SK-N-MC (cell line): ENCODE measurements around the gene NGF.
A peak's percentile ranks its signal among the peaks of the same experiment; 100 is the strongest.
"Not testable (repeated sequence)": the region's sequence is repeated elsewhere in the genome, so short reads cannot be mapped to it uniquely, and the experiment has no call there.

ENCODE experiments used
- DNase-seq: peaks from one replicate; pipeline ENCODE4 v3.0.0-alpha.2; 2011; ENCODE audit warnings: low read depth, low spot score
- H3K27ac ChIP-seq: fragments of 200-600 bp; sonication (generic); 2 replicates; pipeline ENCODE4 v1.5.1; 2016; ENCODE audit warnings: mixed run types
- H3K36me3 ChIP-seq: fragments of 200-600 bp; sonication (generic); 2 replicates; pipeline ENCODE4 v1.6.1; 2017; ENCODE audit warnings: antibody characterized with exemption, low read length, mixed read lengths; ENCODE audit not compliant: insufficient read depth
- H3K4me3 ChIP-seq: fragments of 200-600 bp; sonication (generic); 2 replicates; pipeline ENCODE4 v1.5.1; 2016
- H3K9ac ChIP-seq: fragments of 200-600 bp; sonication (generic); 2 replicates; pipeline ENCODE4 v1.8.0; 2017; ENCODE audit warnings: mixed run types, mixed read lengths; ENCODE audit not compliant: insufficient read length
- H3K9me3 ChIP-seq: fragments of 200-600 bp; sonication (generic); 2 replicates; pipeline ENCODE4 v1.6.1; 2017; ENCODE audit warnings: low read depth, mild to moderate bottlenecking, antibody characterized with exemption, low read length, moderate library complexity, mixed read lengths
- EZH2 ChIP-seq: fragments of 200-600 bp; sonication (generic); IDR thresholded peaks from one replicate; pipeline ENCODE4 v1.6.1; 2017; ENCODE audit warnings: antibody characterized with exemption
- FOXP2 ChIP-seq: optimal IDR thresholded peaks from 2 replicates; pipeline ENCODE3; 2011; ENCODE audit warnings: mild to moderate bottlenecking, moderate library complexity; ENCODE audit not compliant: insufficient read depth; ENCODE audit errors: extremely low read length, control extremely low read depth
- POLR2AphosphoS5 ChIP-seq: IDR thresholded peaks from 2 replicates; pipeline ENCODE4 v1.6.1; 2012; ENCODE audit warnings: mild to moderate bottlenecking, low read depth, low read length, borderline replicate concordance

Gene NGF

DNA sequence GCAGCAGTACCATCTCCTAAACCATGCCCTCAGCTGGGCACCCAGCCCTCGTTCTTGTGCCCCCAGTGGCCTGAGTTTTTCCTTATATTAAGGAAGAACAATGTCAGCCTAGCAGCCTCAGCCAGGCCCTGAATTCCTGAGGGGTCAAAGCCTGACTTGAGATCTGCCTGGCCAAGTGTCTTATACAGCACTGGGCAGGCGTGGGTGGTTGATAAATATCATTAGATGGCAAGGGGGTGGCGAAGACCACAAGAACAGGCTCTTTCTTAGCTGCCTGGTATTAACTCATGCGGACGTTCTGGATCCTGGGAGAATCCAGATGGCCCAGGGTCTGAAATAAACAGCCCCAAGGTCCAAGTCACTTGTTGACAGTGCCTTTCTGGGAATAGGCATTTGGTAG, 18.3 kb downstream of the NGF start:
- H3K9me3 ChIP-seq = no peaks in the 10 kb centered on the region
- no peaks in the 10 kb centered on the region for H3K36me3 ChIP-seq
- no peak overlapping the region for H3K4me3 ChIP-seq
- TF ChIP-seq EZH2 (no peak), POLR2AphosphoS5 (no peak), FOXP2 (no peak)
- no peak overlapping the region for H3K9ac ChIP-seq
- DNase-seq = no peak
- no peak overlapping the region for H3K27ac ChIP-seq

DNA sequence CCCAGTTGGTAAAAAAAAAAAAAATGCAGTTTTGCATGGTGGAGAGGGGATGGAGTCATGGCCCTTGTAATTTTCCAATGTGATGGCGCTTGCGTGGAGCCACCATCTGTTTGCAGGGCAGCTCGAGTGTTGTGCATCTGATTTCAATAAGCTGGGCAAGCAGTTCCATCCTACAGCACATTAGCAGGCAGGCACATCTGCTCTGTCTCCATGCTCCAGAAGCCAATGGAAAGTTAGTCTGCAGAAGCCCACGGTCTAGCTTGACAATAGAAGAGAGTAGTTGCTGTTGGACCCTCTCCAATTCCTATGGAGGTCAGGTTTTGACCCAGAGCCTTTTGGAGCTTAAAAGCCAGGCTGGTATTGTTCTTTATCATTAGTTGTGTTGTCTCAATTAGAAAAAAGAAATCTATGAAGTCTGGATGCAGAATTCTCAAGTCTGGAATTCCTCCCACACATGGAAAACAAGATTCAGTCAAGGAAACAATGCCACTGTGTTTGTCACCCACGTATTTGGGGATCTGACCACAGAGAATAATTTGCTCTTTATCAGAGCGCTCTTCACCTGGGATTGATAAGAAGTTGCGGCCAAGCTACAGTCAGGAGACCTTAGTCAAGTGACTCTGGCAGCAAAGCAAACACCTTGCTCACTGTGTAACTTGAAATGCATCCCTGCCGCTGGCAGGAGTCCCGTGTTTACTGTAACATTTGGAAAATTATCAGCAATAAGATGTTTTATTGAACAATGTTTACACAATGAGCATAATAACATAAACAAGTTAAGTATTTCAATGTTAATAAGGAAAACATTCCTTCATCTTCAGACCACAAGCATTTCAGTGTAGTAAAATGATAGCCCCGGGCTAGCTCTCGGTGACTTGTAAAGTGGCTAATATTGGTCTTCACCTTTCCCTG, 20.7 kb downstream of the NGF start:
- TF ChIP-seq EZH2 (no peak), FOXP2 (no peak), POLR2AphosphoS5 (no peak)
- no peaks in the 10 kb centered on the region for H3K36me3 ChIP-seq
- DNase-seq = no peak
- no peak overlapping the region for H3K4me3 ChIP-seq
- H3K9me3 ChIP-seq = no peaks in the 10 kb centered on the region
- H3K27ac ChIP-seq = no peak overlapping the region
- H3K9ac ChIP-seq = no peak overlapping the region

DNA sequence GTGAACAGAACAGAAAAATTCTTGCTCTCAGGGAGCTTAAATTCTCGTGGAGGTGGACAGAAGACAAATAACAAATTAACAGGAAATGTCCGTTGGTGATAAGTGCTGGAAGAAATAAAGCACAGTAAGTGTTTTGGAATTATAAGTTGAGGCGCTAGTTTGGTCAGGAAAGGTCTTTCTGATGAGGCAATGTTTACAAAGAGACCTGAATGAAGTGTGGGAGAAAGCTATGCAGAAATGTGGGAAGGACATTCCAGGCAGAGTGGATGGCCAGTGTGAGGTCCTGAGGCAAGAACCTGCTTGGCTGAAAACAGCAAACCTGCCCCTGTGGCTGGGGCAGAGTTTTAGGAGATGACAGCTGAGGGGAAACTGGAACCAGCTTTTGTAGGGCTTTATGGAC, 23.3 kb downstream of the NGF start:
- no peak overlapping the region for H3K27ac ChIP-seq
- DNase-seq = no peak
- no peaks in the 10 kb centered on the region for H3K36me3 ChIP-seq
- no peak overlapping the region for H3K9ac ChIP-seq
- H3K4me3 ChIP-seq = no peak overlapping the region
- H3K9me3 ChIP-seq = no peaks in the 10 kb centered on the region
- TF ChIP-seq FOXP2 = no peak
- no peak for TF ChIP-seq EZH2
- TF ChIP-seq POLR2AphosphoS5 = no peak

DNA sequence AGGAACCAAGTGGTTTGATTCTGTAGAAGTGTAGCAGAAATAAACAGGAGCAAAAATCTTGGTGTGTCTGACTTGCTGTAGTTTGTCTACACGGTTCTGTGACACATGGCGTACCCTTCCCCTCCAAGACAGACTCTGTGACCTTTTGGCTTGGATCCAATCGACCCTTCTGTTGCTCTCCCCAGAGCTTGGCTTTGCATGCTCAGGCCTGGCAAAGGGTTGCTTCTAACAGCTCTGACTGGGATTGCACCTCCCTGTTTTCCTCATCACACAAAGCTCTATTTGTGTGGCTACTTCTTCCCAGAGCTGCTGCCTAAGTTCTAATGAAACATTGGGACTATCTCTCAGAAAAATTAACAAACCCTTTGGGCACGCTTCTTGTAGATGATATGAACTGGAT, 24.0 kb downstream of the NGF start:
- Histone ChIP-seq H3K4me3 (no peak overlapping the region), H3K9me3 (no peaks in the 10 kb centered on the region), H3K36me3 (no peaks in the 10 kb centered on the region), H3K9ac (no peak overlapping the region), H3K27ac (no peak overlapping the region)
- no peak for DNase-seq
- TF ChIP-seq EZH2 (no peak), FOXP2 (no peak), POLR2AphosphoS5 (no peak)

- Histone ChIP-seq H3K9ac (no peak overlapping the region), H3K4me3 (no peak overlapping the region), H3K27ac (no peak overlapping the region), H3K36me3 (no peaks in the 10 kb centered on the region), H3K9me3 (no peaks in the 10 kb centered on the region)
- DNase-seq = no peak
- no peak for TF ChIP-seq FOXP2
- no peak for TF ChIP-seq POLR2AphosphoS5
- no peak for TF ChIP-seq EZH2
These were observed 24.9 kb downstream of the NGF start for GRCh38 chr1:115313182-115313581.

GRCh38 chr1:115312742-115313141, 25.3 kb downstream of the NGF start:
- no peak overlapping the region for H3K27ac ChIP-seq
- DNase-seq = no peak
- no peaks in the 10 kb centered on the region for H3K36me3 ChIP-seq
- no peaks in the 10 kb centered on the region for H3K9me3 ChIP-seq
- H3K4me3 ChIP-seq = no peak overlapping the region; the same call in 1 of the 2 replicates
- TF ChIP-seq FOXP2 = no peak
- no peak for TF ChIP-seq POLR2AphosphoS5
- TF ChIP-seq EZH2 = no peak
- no peak overlapping the region for H3K9ac ChIP-seq

DNA sequence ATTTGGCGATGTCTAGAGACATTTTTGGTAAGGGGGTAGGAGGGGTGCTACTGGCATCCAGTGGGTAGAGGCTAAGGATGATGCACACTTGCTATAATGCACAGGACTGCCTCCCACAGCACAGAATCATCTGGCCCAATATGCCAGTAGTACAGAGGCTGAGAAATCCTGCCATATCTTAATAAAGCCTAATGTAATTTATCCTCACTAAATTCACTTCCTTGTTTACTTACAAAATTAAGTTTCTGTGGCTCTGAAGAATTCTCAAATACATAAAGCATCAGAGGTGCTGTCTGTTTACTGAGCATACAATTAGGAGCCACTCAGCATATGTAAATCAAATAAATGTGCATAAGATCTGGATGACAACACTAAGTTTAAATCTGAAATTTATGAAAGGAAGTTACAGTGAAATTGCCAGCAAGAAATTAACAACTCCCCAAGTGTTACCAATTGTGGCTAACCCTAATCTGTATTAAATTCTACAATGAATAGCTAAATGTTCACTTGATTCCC, 26.5 kb downstream of the NGF start:
- H3K27ac ChIP-seq = peak overlapping the region; percentile 74
- H3K4me3 ChIP-seq = peak overlapping the region; percentile 52

DNA sequence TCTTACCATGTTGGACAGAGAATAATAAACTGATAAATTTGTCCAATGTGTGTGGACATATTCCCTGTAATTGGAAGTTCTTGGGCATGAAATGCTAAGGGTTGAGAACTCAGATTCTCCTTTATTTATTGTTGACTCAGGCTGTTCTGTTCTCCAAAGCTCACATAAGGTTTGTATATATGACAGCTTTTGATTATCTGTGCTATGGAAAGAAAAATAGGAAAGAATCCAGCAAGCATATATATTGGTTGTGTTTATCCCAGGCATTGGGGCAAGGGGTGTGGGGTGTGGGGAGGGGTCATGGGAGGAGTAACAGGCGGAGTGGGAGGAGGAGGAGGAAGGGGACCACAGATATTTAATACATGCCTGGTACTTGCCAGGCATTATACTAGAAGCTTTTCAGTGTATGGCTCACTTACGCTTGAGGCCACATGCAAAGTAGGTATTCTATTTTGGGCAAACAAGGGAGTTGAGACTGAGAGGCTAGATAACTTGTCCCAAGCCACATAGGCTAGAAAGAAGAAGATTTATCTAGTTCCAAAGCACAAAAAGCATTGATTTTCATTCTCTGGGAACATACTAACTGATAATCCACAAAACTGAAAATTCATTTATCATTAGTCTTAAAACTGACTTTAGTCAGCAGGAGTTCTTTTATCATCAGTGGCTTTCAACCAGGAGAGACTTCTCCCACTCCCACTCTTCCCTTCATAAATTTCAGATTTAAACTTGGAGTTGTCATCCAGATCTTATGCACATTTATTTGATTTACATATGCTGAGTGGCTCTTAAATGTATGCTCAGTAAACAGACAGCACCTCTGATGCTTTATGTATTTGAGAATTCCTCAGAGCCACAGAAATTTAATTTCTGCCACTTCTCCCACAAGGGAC, 27.2 kb downstream of the NGF start:
- Histone ChIP-seq H3K9ac (no peak overlapping the region), H3K9me3 (no peaks in the 10 kb centered on the region), H3K27ac (no peak overlapping the region), H3K4me3 (peak overlapping the region; percentile 52; the same call in 1 of the 2 replicates), H3K36me3 (no peaks in the 10 kb centered on the region)
- TF ChIP-seq FOXP2 (no peak), POLR2AphosphoS5 (no peak), EZH2 (no peak)
- DNase-seq = no peak

More for the DNA sequence above, 26.5 kb downstream of the NGF start:
- no peak overlapping the region for H3K9ac ChIP-seq
- H3K9me3 ChIP-seq = no peaks in the 10 kb centered on the region
- no peaks in the 10 kb centered on the region for H3K36me3 ChIP-seq
- TF ChIP-seq EZH2 (no peak), POLR2AphosphoS5 (no peak), FOXP2 (no peak)
- DNase-seq = no peak

DNA sequence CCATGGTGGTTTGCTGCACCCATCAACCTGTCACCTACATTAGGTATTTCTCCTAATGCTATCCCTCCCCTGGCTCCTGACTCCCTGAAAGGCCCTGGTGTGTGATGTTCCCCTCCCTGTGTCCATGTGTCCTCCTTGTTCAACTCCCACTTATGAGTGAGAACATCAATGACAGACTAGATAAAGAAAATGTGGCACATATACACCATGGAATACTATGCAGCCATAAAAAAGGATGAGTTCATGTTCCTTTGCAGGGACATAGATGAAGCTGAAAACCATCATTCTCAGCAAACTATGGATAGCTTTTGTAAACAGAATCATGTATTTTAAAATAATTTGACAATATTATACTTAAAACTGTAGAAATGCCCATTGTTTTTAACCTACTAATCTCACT, 28.5 kb downstream of the NGF start:
- not testable (repeated sequence) for DNase-seq, H3K36me3 ChIP-seq, H3K27ac ChIP-seq, H3K4me3 ChIP-seq, H3K9ac ChIP-seq, H3K9me3 ChIP-seq
